Chondrocyte (in vitro differentiated cells): ENCODE results near the gene G6PD. TPM values are rescaled to one million over a fixed set of nuclear protein-coding genes. Genes with fewer than 3 reads are reported as not detected.

Source experiments
- DNase-seq: peaks from one replicate; pipeline ENCODE4 v3.0.0; 2021; ENCODE audit warnings: mixed read lengths, low spot score
- H3K27ac Mint-ChIP-seq: one replicate; pipeline ENCODE4 v1.8.0; 2021; ENCODE audit warnings: mild to moderate bottlenecking, moderate library complexity, mixed read lengths; ENCODE audit not compliant: unreplicated experiment
- H3K27me3 Mint-ChIP-seq: 2 replicates; pipeline ENCODE4 v1.8.0; 2021; ENCODE audit warnings: low read depth, mixed read lengths
- H3K36me3 Mint-ChIP-seq: 2 replicates; pipeline ENCODE4 v1.8.0; 2021; ENCODE audit warnings: low read depth, mixed read lengths
- H3K4me1 Mint-ChIP-seq: 2 replicates; pipeline ENCODE4 v1.8.0; 2021; ENCODE audit warnings: low read depth, mild to moderate bottlenecking, mixed read lengths
- H3K4me3 Mint-ChIP-seq: one replicate; pipeline ENCODE4 v1.8.0; 2021; ENCODE audit warnings: mild to moderate bottlenecking, moderate library complexity, mixed read lengths; ENCODE audit not compliant: unreplicated experiment
- H3K9me3 Mint-ChIP-seq: 2 replicates; pipeline ENCODE4 v1.8.0; 2021; ENCODE audit warnings: low read depth, mixed read lengths
- CTCF ChIP-seq: fragments of 200-600 bp; sonication (generic); IDR thresholded peaks from 2 replicates; pipeline ENCODE4 v1.5.0; 2021; ENCODE audit warnings: antibody characterized with exemption, mild to moderate bottlenecking, moderate library complexity
- total RNA-seq: library from RNA; stranded (reverse); gene quantifications from 3 replicates; pipeline ENCODE4 v1.2.1, GENCODE V29; 2021

Gene G6PD
- total RNA-seq, 1 donor from 2014 or later = 63.9 TPM

GRCh38 chrX:154548028-154548316 lies 1.3 kb upstream of the G6PD start:
- Mint-ChIP-seq H3K27ac (peak overlapping the region; percentile 98), H3K36me3 (peaks cover 4% of the 10 kb centered on the region), H3K27me3 (no peaks in the 10 kb centered on the region), H3K4me1 (peaks cover 34% of the 10 kb centered on the region), H3K9me3 (peaks cover 5% of the 10 kb centered on the region), H3K4me3 (peak overlapping the region; percentile 83)
- DNase-seq = no peak
- no peak for TF ChIP-seq CTCF

GRCh38 chrX:154547245-154548027 lies 790 bp upstream of the G6PD start, which contains the start of gene IKBKG:
TSS of gene IKBKG (plus strand) at chrX:154547620. CDS start at chrX:154552003, 4,383 bp downstream.
- TF ChIP-seq CTCF = no peak
- H3K4me3 Mint-ChIP-seq = peak within 1 kb of the TSS; percentile 83
- peaks cover 4% of the 10 kb centered on the region for H3K36me3 Mint-ChIP-seq
- H3K9me3 Mint-ChIP-seq = peaks cover 5% of the 10 kb centered on the region
- peaks cover 39% of the 10 kb centered on the region for H3K4me1 Mint-ChIP-seq
- H3K27ac Mint-ChIP-seq = peak within 1 kb of the TSS; percentile 98
- DNase-seq = no peak
- H3K27me3 Mint-ChIP-seq = no peaks in the 10 kb centered on the region

GRCh38 chrX:154545673-154546274 lies 872 bp downstream of the G6PD start:
- H3K27me3 Mint-ChIP-seq = no peaks in the 10 kb centered on the region
- no peak for TF ChIP-seq CTCF
- peak overlapping the region; percentile 59 for H3K27ac Mint-ChIP-seq
- H3K9me3 Mint-ChIP-seq = peaks cover 5% of the 10 kb centered on the region
- H3K4me3 Mint-ChIP-seq = peak overlapping the region; percentile 75
- H3K4me1 Mint-ChIP-seq = peaks cover 56% of the 10 kb centered on the region
- no peak for DNase-seq
- H3K36me3 Mint-ChIP-seq = peaks cover 4% of the 10 kb centered on the region

- peaks cover 1% of the 10 kb centered on the region for H3K9me3 Mint-ChIP-seq
- no peak for DNase-seq
- H3K27ac Mint-ChIP-seq = peak overlapping the region; percentile 96
- TF ChIP-seq CTCF = no peak
- H3K36me3 Mint-ChIP-seq = peaks cover 2% of the 10 kb centered on the region
- no peak overlapping the region for H3K4me3 Mint-ChIP-seq
- no peaks in the 10 kb centered on the region for H3K27me3 Mint-ChIP-seq
- peaks cover 50% of the 10 kb centered on the region for H3K4me1 Mint-ChIP-seq
Observed at GRCh38 chrX:154542723-154543424, 3.8 kb downstream of the G6PD start.
